ENCODE results near the gene RFESD.

GRCh38 chr5:95606419-95606818, 40.2 kb upstream of the RFESD start:
- no peak for TF ChIP-seq POLR2A (IDR thresholded peaks at IDR 0.05)
- TF ChIP-seq, protein P1, sequence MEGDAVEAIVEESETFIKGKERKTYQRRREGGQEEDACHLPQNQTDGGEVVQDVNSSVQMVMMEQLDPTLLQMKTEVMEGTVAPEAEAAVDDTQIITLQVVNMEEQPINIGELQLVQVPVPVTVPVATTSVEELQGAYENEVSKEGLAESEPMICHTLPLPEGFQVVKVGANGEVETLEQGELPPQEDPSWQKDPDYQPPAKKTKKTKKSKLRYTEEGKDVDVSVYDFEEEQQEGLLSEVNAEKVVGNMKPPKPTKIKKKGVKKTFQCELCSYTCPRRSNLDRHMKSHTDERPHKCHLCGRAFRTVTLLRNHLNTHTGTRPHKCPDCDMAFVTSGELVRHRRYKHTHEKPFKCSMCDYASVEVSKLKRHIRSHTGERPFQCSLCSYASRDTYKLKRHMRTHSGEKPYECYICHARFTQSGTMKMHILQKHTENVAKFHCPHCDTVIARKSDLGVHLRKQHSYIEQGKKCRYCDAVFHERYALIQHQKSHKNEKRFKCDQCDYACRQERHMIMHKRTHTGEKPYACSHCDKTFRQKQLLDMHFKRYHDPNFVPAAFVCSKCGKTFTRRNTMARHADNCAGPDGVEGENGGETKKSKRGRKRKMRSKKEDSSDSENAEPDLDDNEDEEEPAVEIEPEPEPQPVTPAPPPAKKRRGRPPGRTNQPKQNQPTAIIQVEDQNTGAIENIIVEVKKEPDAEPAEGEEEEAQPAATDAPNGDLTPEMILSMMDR (IDR thresholded peaks at IDR 0.05): no peak

All from lower leg skin (tissue), 3 donors.